ENCODE data around the gene SLC22A6. TPM values are rescaled to one million over a fixed set of nuclear protein-coding genes. Genes with fewer than 3 reads are reported as not detected.

Gene SLC22A6
- total and polyA plus RNA-seq, 2 experiments from 2014 or later: not detected

DNA sequence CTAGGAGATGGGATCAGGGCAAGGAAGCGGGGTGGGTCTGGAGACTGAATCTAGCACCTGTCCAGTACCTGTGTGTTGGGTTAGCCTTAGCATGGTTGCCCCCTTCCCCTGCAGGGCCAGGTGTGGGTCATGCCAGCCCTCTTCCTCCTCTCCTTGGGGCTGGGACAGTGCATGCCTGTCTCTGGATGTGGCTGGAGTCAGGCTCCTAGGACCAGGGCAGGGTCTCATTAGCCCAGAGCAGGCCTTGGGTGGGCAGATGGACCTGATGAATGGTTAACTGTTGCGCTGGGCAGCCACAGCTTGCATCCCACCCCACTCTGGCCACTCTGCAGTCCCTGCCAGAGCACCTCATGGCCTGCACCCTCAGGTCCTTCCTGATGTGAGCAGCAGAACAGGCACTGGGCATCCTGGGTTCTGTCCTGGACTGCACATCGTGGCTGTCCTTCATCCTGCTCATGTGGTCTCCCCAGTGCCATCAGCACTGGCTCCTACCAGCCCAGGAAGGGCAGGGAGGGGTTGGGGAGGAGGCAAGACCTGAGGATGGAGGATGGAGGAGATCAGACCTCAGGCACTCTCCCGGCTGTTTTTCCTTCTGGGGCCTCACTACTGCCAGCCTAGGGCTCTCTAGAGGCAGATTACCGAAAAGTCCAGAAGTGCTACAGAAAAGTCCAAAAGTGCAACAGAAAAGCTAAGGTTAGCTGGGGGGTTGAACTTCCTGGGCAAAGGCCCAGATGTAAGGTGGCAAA, 50.8 kb downstream of the SLC22A6 start (continued):
- no peak for TF ChIP-seq ZNF462 (CRISPR knock-in tag; IDR thresholded peaks at IDR 0.05)

- H3K9me2 ChIP-seq (ENCODE audit: insufficient read depth): no peaks in the 10 kb centered on the region
- H3K4me2 ChIP-seq: no peak overlapping the region
- ATAC-seq: no peak; the same call in 2 of the 3 replicates
- H3K27ac ChIP-seq (ENCODE audit: low read depth): no peak overlapping the region
- peaks cover 23% of the 10 kb centered on the region for H3K27me3 ChIP-seq (ENCODE audit: insufficient read depth)
- Mint-ChIP-seq H3K9me3 (peaks cover 10% of the 10 kb centered on the region), H3K27ac (no peak overlapping the region), H3K4me3 (no peak overlapping the region), H3K36me3 (ENCODE audit: low read depth) (peaks cover 7% of the 10 kb centered on the region; the same call in 1 of the 3 replicates), H3K4me1 (peaks cover 24% of the 10 kb centered on the region), H3K27me3 (ENCODE audit: insufficient read depth, low read depth, poor library complexity) (peaks cover 24% of the 10 kb centered on the region)
- DNase-seq (ENCODE audit: low spot score): peak; percentile 24
- no peaks in the 10 kb centered on the region for H4K20me1 ChIP-seq (replicated peaks; ENCODE audit: insufficient read depth)
- 0 out of 2 replicates have a peak, but pooled peaks cover under 1% of the 10 kb centered on the region for H3F3A ChIP-seq (replicated peaks; ENCODE audit: low read depth)
- peaks cover 9% of the 10 kb centered on the region for H3K4me1 ChIP-seq (ENCODE audit: insufficient read depth)
- H3K36me3 ChIP-seq (ENCODE audit: insufficient read depth): no peaks in the 10 kb centered on the region
- no peaks in the 10 kb centered on the region for H3K79me2 ChIP-seq (replicated peaks; ENCODE audit: insufficient read depth)
- no peak overlapping the region for H3K4me3 ChIP-seq
- H2AFZ ChIP-seq: no peak overlapping the region
- TF ChIP-seq JUNB (IDR thresholded peaks at IDR 0.05; ENCODE audit: unreplicated experiment): no peak
- no peak for TF ChIP-seq NANOG (IDR thresholded peaks at IDR 0.05; ENCODE audit: borderline replicate concordance)
- no peak for TF ChIP-seq STAT1 (IDR thresholded peaks at IDR 0.05; ENCODE audit: unreplicated experiment)
- no peak for TF ChIP-seq REST (IDR thresholded peaks at IDR 0.05; ENCODE audit: unreplicated experiment)
- TF ChIP-seq ZNF331 (CRISPR knock-in tag; IDR thresholded peaks at IDR 0.05; ENCODE audit: low read depth): no peak
- no peak for TF ChIP-seq POLR2AphosphoS5 (IDR thresholded peaks at IDR 0.05; ENCODE audit: low read depth)
- no peak for TF ChIP-seq CREB1 (CRISPR knock-in tag; IDR thresholded peaks at IDR 0.05; ENCODE audit: low read depth)
- no peak for TF ChIP-seq EZH2 (IDR thresholded peaks at IDR 0.05; ENCODE audit: low read depth, unreplicated experiment)
- TF ChIP-seq, protein P1, sequence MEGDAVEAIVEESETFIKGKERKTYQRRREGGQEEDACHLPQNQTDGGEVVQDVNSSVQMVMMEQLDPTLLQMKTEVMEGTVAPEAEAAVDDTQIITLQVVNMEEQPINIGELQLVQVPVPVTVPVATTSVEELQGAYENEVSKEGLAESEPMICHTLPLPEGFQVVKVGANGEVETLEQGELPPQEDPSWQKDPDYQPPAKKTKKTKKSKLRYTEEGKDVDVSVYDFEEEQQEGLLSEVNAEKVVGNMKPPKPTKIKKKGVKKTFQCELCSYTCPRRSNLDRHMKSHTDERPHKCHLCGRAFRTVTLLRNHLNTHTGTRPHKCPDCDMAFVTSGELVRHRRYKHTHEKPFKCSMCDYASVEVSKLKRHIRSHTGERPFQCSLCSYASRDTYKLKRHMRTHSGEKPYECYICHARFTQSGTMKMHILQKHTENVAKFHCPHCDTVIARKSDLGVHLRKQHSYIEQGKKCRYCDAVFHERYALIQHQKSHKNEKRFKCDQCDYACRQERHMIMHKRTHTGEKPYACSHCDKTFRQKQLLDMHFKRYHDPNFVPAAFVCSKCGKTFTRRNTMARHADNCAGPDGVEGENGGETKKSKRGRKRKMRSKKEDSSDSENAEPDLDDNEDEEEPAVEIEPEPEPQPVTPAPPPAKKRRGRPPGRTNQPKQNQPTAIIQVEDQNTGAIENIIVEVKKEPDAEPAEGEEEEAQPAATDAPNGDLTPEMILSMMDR (conservative IDR thresholded peaks at IDR 0.05; ENCODE audit: low read depth in 2 of 2): no peak
Observed at GRCh38 chr11:62933285-62933684, 51.5 kb downstream of the SLC22A6 start.

Data from GM23338 (cell line).